Measurements from ENCODE around the gene SERPINA3. TPM values are rescaled to one million over a fixed set of nuclear protein-coding genes. Genes with fewer than 3 reads are reported as not detected.

Gene SERPINA3
- total RNA-seq, 2 donors from 2014 or later: 352 to 505 TPM

GRCh38 chr14:94583557-94583956 lies 28.6 kb upstream of the SERPINA3 start:
- Histone ChIP-seq H3K4me1 (replicated peaks) (no peaks in the 10 kb centered on the region), H3K4me3 (no peak overlapping the region), H3K27ac (no peak overlapping the region), H3K36me3 (no peaks in the 10 kb centered on the region), H3K27me3 (replicated peaks; ENCODE audit: insufficient read depth) (no peaks in the 10 kb centered on the region), H3K9me3 (no peaks in the 10 kb centered on the region)
- TF ChIP-seq, protein P1, sequence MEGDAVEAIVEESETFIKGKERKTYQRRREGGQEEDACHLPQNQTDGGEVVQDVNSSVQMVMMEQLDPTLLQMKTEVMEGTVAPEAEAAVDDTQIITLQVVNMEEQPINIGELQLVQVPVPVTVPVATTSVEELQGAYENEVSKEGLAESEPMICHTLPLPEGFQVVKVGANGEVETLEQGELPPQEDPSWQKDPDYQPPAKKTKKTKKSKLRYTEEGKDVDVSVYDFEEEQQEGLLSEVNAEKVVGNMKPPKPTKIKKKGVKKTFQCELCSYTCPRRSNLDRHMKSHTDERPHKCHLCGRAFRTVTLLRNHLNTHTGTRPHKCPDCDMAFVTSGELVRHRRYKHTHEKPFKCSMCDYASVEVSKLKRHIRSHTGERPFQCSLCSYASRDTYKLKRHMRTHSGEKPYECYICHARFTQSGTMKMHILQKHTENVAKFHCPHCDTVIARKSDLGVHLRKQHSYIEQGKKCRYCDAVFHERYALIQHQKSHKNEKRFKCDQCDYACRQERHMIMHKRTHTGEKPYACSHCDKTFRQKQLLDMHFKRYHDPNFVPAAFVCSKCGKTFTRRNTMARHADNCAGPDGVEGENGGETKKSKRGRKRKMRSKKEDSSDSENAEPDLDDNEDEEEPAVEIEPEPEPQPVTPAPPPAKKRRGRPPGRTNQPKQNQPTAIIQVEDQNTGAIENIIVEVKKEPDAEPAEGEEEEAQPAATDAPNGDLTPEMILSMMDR (IDR thresholded peaks at IDR 0.05): no peak
- TF ChIP-seq POLR2A (IDR thresholded peaks at IDR 0.05): no peak
- TF ChIP-seq POLR2AphosphoS5 (IDR thresholded peaks at IDR 0.05): no peak
- DNase-seq (ENCODE audit: low spot score): no peak
- intact Hi-C loops (cut with DNase I): no loop called here
- 99% methylated on average over 4 of the region's 4 CpGs for WGBS

GRCh38 chr14:94584591-94585280 lies 27.5 kb upstream of the SERPINA3 start:
- Histone ChIP-seq H3K9me3 (no peaks in the 10 kb centered on the region), H3K4me1 (replicated peaks) (no peaks in the 10 kb centered on the region), H3K4me3 (no peak overlapping the region), H3K36me3 (no peaks in the 10 kb centered on the region), H3K27me3 (replicated peaks; ENCODE audit: insufficient read depth) (no peaks in the 10 kb centered on the region), H3K27ac (no peak overlapping the region)
- TF ChIP-seq POLR2AphosphoS5 (IDR thresholded peaks at IDR 0.05) (no peak), POLR2A (IDR thresholded peaks at IDR 0.05) (no peak)
- TF ChIP-seq, protein P1 (IDR thresholded peaks at IDR 0.05): no peak
- intact Hi-C loops (cut with DNase I): no loop called here
- no peak for DNase-seq (ENCODE audit: low spot score)
- WGBS: 78% methylated on average over 5 of the region's 5 CpGs

GRCh38 chr14:94586635-94587034 lies 25.6 kb upstream of the SERPINA3 start:
- WGBS: 94% methylated on average over 4 of the region's 4 CpGs
- Histone ChIP-seq H3K27ac (no peak overlapping the region), H3K4me1 (replicated peaks) (no peaks in the 10 kb centered on the region), H3K4me3 (no peak overlapping the region), H3K9me3 (no peaks in the 10 kb centered on the region), H3K36me3 (no peaks in the 10 kb centered on the region), H3K27me3 (replicated peaks; ENCODE audit: insufficient read depth) (no peaks in the 10 kb centered on the region)
- no peak for TF ChIP-seq POLR2AphosphoS5 (IDR thresholded peaks at IDR 0.05)
- no peak for DNase-seq (ENCODE audit: low spot score)
- intact Hi-C loops (cut with DNase I): no loop called here

- intact Hi-C loops (cut with DNase I): no loop called here
- Histone ChIP-seq H3K36me3 (no peaks in the 10 kb centered on the region), H3K27ac (no peak overlapping the region), H3K9me3 (no peaks in the 10 kb centered on the region), H3K27me3 (replicated peaks; ENCODE audit: insufficient read depth) (no peaks in the 10 kb centered on the region), H3K4me1 (replicated peaks) (no peaks in the 10 kb centered on the region), H3K4me3 (no peak overlapping the region)
- DNase-seq (ENCODE audit: low spot score): no peak
- TF ChIP-seq, protein P1 (IDR thresholded peaks at IDR 0.05): no peak
- TF ChIP-seq POLR2A (IDR thresholded peaks at IDR 0.05): no peak
- WGBS: 93% methylated on average over 4 of the region's 4 CpGs
These were observed 23.9 kb upstream of the SERPINA3 start for GRCh38 chr14:94588311-94588710.

GRCh38 chr14:94591073-94591472 lies 21.1 kb upstream of the SERPINA3 start:
- Histone ChIP-seq H3K4me1 (replicated peaks) (no peaks in the 10 kb centered on the region), H3K27me3 (replicated peaks; ENCODE audit: insufficient read depth) (no peaks in the 10 kb centered on the region), H3K4me3 (no peak overlapping the region), H3K27ac (no peak overlapping the region), H3K9me3 (no peaks in the 10 kb centered on the region), H3K36me3 (no peaks in the 10 kb centered on the region)
- no peak for DNase-seq (ENCODE audit: low spot score)
- TF ChIP-seq POLR2AphosphoS5 (IDR thresholded peaks at IDR 0.05): no peak
- no peak for TF ChIP-seq POLR2A (IDR thresholded peaks at IDR 0.05)
- TF ChIP-seq, protein P1 (IDR thresholded peaks at IDR 0.05): no peak
- intact Hi-C loops (cut with DNase I): no loop called here
